ENCODE results near the gene ZNF423. TPM values are rescaled to one million over a fixed set of nuclear protein-coding genes. Genes with fewer than 3 reads are reported as not detected.

Gene ZNF423
- total and polyA plus RNA-seq, 9 of the 15 experiments (the other 6 are each of a cell fraction or from before 2014, with no cell fraction given): not detected

- TF ChIP-seq TAL1 (IDR thresholded peaks at IDR 0.05) (no peak), JUND (IDR thresholded peaks at IDR 0.05; ENCODE audit: borderline replicate concordance, low read depth, low read length) (no peak), JUND (tag; IDR thresholded peaks at IDR 0.05; ENCODE audit: borderline replicate concordance, low read depth, low read length) (no peak)
These were observed 352.5 kb downstream of the ZNF423 start (continued) for GRCh38 chr16:49503256-49504022.

- intact Hi-C loops (cut with micrococcal nuclease): no loop called here
- ChIA-PET POLR2A (no interaction called here), CTCF (ENCODE audit: low intra/inter-chr PET ratio) (no interaction called here)
- H3K9me1 ChIP-seq (ENCODE audit: control insufficient read depth, insufficient read depth, low read length): no peaks in the 10 kb centered on the region
- H3K9ac ChIP-seq (ENCODE audit: insufficient read depth in 1 of 2, low read depth in 2 of 2, low read length in 2 of 2): no peak overlapping the region
- no peak overlapping the region for H2AFZ ChIP-seq (ENCODE audit: low read depth, low read length)
- H3K4me2 ChIP-seq (ENCODE audit: insufficient read depth, low read length): no peak overlapping the region
- H3K36me3 ChIP-seq (ENCODE audit: control insufficient read depth, insufficient read depth, low read length): no peaks in the 10 kb centered on the region
- no peaks in the 10 kb centered on the region for H3K79me2 ChIP-seq (ENCODE audit: control insufficient read depth, insufficient read depth, low read length)
- no peaks in the 10 kb centered on the region for H4K20me1 ChIP-seq (replicated peaks; ENCODE audit: control insufficient read depth, insufficient read depth, low read length)
- in situ Hi-C loops (cut with MboI): no loop called here
- ATAC-seq (no peak), DNase-seq (ENCODE audit: extremely low read depth in 1 of 4, low spot score in 3 of 4) (no peak), FAIRE-seq (no peak)
- 2% methylated on average over 11 of the region's 13 CpGs for WGBS (ENCODE audit: insufficient coverage, low coverage, missing lambda C conversion rate)
- no peaks in the 10 kb centered on the region for H3K9me3 ChIP-seq (replicated peaks; ENCODE audit: control insufficient read depth, insufficient read depth, low read depth, low read length)
- BruUV-seq (replicated peaks): no TSS peak
- H3K4me3 ChIP-seq: no peak overlapping the region
- H3K4me1 ChIP-seq (replicated peaks in 1 of 2; ENCODE audit: control insufficient read depth in 2 of 2, insufficient read depth in 2 of 2, low read length in 2 of 2): no peaks in the 10 kb centered on the region
- TF ChIP-seq SMARCC2 (IDR thresholded peaks at IDR 0.05; ENCODE audit: low read depth): no peak
- TF ChIP-seq ZEB2 (IDR thresholded peaks at IDR 0.05): no peak
- no peak for TF ChIP-seq NONO (IDR thresholded peaks at IDR 0.05; ENCODE audit: low read depth in 2 of 2, low read length in 1 of 2)
- TF ChIP-seq ZNF174 (CRISPR knock-in tag; IDR thresholded peaks at IDR 0.05): no peak
- no peak overlapping the region for H3K27ac ChIP-seq (ENCODE audit: extremely low read depth, low read depth, low read length)
- peaks cover 2 to 18% of the 10 kb centered on the region in 2 experiments; a peak in 3 of 5 replicates for H3K27me3 ChIP-seq (ENCODE audit: control insufficient read depth in 2 of 2, insufficient read depth in 2 of 2, low read length in 2 of 2)
These were observed 353.6 kb downstream of the ZNF423 start for GRCh38 chr16:49502136-49502881.
